Karpas-422 (cell line): ENCODE measurements around the gene ARHGEF40. TPM values are rescaled to one million over a fixed set of nuclear protein-coding genes. Genes with fewer than 3 reads are reported as not detected.

Source experiments
- DNase-seq: peaks from one replicate; pipeline ENCODE4 v3.0.0-alpha.2; 2015
- H2AFZ ChIP-seq: fragments of 200-600 bp; sonication (generic); 2 replicates; pipeline ENCODE4 v1.6.1; 2014; ENCODE audit warnings: antibody characterized with exemption, low read length, mixed read lengths
- H3K27ac ChIP-seq: fragments of 200-600 bp; sonication (generic); 2 replicates; pipeline ENCODE4 v1.5.1; 2014; ENCODE audit warnings: mild to moderate bottlenecking, low read length, moderate library complexity
- H3K27me3 ChIP-seq: fragments of 200-600 bp; sonication (generic); 2 replicates; pipeline ENCODE4 v1.6.1; 2014; ENCODE audit warnings: low read length, mixed read lengths
- H3K36me3 ChIP-seq: fragments of 200-600 bp; sonication (generic); 2 replicates; pipeline ENCODE4 v1.6.1; 2014; ENCODE audit warnings: low read length, mixed read lengths; ENCODE audit not compliant: insufficient read depth
- H3K4me1 ChIP-seq: fragments of 200-600 bp; sonication (generic); 2 replicates; pipeline ENCODE4 v1.6.1; 2014; ENCODE audit warnings: mild to moderate bottlenecking, low read length, mixed read lengths
- H3K4me2 ChIP-seq: fragments of 200-600 bp; sonication (generic); 2 replicates; pipeline ENCODE4 v1.6.1; 2014; ENCODE audit warnings: low read length, low read depth, mild to moderate bottlenecking; ENCODE audit not compliant: poor library complexity, severe bottlenecking
- H3K4me3 ChIP-seq: fragments of 200-600 bp; sonication (generic); 2 replicates; pipeline ENCODE4 v1.5.1; 2014; ENCODE audit warnings: mild to moderate bottlenecking, antibody characterized with exemption, low read length, mixed read lengths
- H3K79me2 ChIP-seq: fragments of 200-600 bp; sonication (generic); 2 replicates; pipeline ENCODE4 v1.6.1; 2014; ENCODE audit warnings: mild to moderate bottlenecking, low read length, mixed read lengths
- H3K9ac ChIP-seq: fragments of 200-600 bp; sonication (generic); 2 replicates; pipeline ENCODE4 v1.6.0; 2014; ENCODE audit warnings: low read length
- H3K9me2 ChIP-seq: fragments of 200-600 bp; sonication (generic), shearing (Covaris generic); replicated peaks from 2 replicates; pipeline ENCODE4 v1.6.0; 2014; ENCODE audit warnings: mild to moderate bottlenecking, low read length, moderate library complexity; ENCODE audit not compliant: insufficient read depth
- H3K9me3 ChIP-seq: fragments of 300-700, 200-600 bp; sonication (generic); 2 replicates; pipeline ENCODE4 v1.6.1; 2014; ENCODE audit warnings: low read length, mixed read lengths
- H4K20me1 ChIP-seq: fragments of 200-600 bp; sonication (generic); 2 replicates; pipeline ENCODE4 v1.6.1; 2014; ENCODE audit warnings: mild to moderate bottlenecking, antibody characterized with exemption, low read length, low read depth; ENCODE audit not compliant: insufficient read depth
- total RNA-seq: library from RNA; depleted of rRNA; stranded (reverse); fragments of >200 nt; shearing (Covaris generic); gene quantifications from 2 replicates; pipeline ENCODE4 v1.2.3, GENCODE V29; 2014; ENCODE audit warnings: low replicate concordance; rRNA removed

ARHGEF40 gene
- total RNA-seq: 2.2 TPM in 2 replicates

GRCh38 chr14:21070083-21070609 is at the start of gene ARHGEF40:
TSS of gene ARHGEF40 (plus strand) at chr14:21070304. CDS start at chr14:21070397, 93 bp downstream.
- H3K36me3 ChIP-seq: no peaks in the 10 kb centered on the region
- no peaks in the 10 kb centered on the region for H4K20me1 ChIP-seq
- H2AFZ ChIP-seq: peak within 1 kb of the TSS; percentile 70; the same call in 1 of the 2 replicates
- peak; percentile 56 for DNase-seq
- H3K9ac ChIP-seq: peak within 1 kb of the TSS; percentile 64
- peak within 1 kb of the TSS; percentile 64 for H3K4me3 ChIP-seq
- peaks cover 3% of the 10 kb centered on the region; the same call in 1 of the 2 replicates for H3K27me3 ChIP-seq
- H3K4me2 ChIP-seq: peak within 1 kb of the TSS; percentile 69
- H3K9me2 ChIP-seq: no peaks in the 10 kb centered on the region
- no peak within 1 kb of the TSS for H3K27ac ChIP-seq
- H3K79me2 ChIP-seq: no peaks in the 10 kb centered on the region
- peaks cover 26% of the 10 kb centered on the region for H3K4me1 ChIP-seq
- H3K9me3 ChIP-seq: no peaks in the 10 kb centered on the region

GRCh38 chr14:21020977-21021545 is 49.0 kb upstream of the ARHGEF40 start:
- Histone ChIP-seq H2AFZ (no peak overlapping the region), H3K27ac (no peak overlapping the region), H3K36me3 (no peaks in the 10 kb centered on the region), H3K79me2 (no peaks in the 10 kb centered on the region), H3K4me3 (no peak overlapping the region), H3K9me2 (no peaks in the 10 kb centered on the region), H3K9ac (no peak overlapping the region), H3K27me3 (no peaks in the 10 kb centered on the region; the same call in 1 of the 2 replicates), H3K4me2 (no peak overlapping the region), H3K4me1 (no peaks in the 10 kb centered on the region), H4K20me1 (no peaks in the 10 kb centered on the region), H3K9me3 (no peaks in the 10 kb centered on the region)
- no peak for DNase-seq

GRCh38 chr14:21022686-21023085 is 47.4 kb upstream of the ARHGEF40 start:
- Histone ChIP-seq H3K4me2 (no peak overlapping the region), H3K27ac (no peak overlapping the region), H3K36me3 (no peaks in the 10 kb centered on the region), H3K4me3 (no peak overlapping the region), H2AFZ (no peak overlapping the region), H3K27me3 (no peaks in the 10 kb centered on the region; the same call in 1 of the 2 replicates), H3K9me3 (no peaks in the 10 kb centered on the region), H4K20me1 (0 out of 2 replicates have a peak, but pooled peaks cover 3% of the 10 kb centered on the region), H3K4me1 (no peaks in the 10 kb centered on the region), H3K9ac (no peak overlapping the region), H3K79me2 (no peaks in the 10 kb centered on the region), H3K9me2 (no peaks in the 10 kb centered on the region)
- no peak for DNase-seq

- Histone ChIP-seq H3K9me3 (no peaks in the 10 kb centered on the region), H2AFZ (no peak overlapping the region), H3K9me2 (no peaks in the 10 kb centered on the region), H3K27ac (no peak overlapping the region), H3K4me2 (no peak overlapping the region), H3K4me3 (no peak overlapping the region), H3K79me2 (no peaks in the 10 kb centered on the region), H3K4me1 (no peaks in the 10 kb centered on the region), H3K27me3 (no peaks in the 10 kb centered on the region; the same call in 1 of the 2 replicates), H3K36me3 (no peaks in the 10 kb centered on the region), H4K20me1 (0 out of 2 replicates have a peak, but pooled peaks cover 3% of the 10 kb centered on the region), H3K9ac (no peak overlapping the region)
- DNase-seq: no peak
These were observed 46.9 kb upstream of the ARHGEF40 start for GRCh38 chr14:21023174-21023573.

DNA sequence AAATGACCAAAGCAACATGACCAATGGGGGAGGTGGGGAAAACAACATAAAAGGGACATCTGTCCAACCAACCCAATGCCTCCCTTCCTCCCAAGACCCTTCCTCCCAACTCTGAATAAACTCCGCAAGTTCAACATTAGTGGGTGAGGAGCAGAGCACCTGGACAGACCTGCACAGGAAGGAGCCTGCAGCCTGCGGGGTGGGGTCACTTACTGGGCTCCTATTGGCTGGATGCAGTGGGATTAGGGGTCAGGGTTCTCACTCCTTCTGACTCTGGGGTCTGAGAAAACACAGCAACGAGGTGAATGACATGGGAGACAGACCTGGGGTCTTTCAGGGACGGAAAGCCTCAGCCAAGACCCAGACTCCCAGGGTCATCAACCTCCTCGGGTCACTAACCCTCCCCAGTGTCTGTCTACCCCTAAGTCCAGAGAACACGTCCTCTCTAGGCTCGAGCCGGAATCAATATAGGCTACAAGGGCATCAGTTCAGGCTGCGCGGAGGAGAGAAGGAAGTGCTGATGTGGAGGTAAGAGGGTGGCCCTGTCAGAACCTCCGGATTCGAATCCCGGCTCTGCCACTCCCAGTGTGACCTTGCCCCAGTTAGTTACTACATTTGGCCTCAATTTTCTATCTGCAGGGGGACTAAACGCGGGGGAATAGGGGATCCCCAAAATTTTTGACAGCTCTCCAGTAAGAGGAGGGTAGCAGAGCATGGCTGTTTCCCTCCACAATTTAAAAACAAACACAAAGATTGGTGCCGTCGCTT is 46.1 kb upstream of the ARHGEF40 start:
- Histone ChIP-seq H3K79me2 (no peaks in the 10 kb centered on the region), H3K9me3 (no peaks in the 10 kb centered on the region), H3K4me2 (no peak overlapping the region), H3K27ac (no peak overlapping the region), H3K9ac (no peak overlapping the region), H3K36me3 (no peaks in the 10 kb centered on the region), H4K20me1 (0 out of 2 replicates have a peak, but pooled peaks cover 3% of the 10 kb centered on the region), H3K4me1 (no peaks in the 10 kb centered on the region), H3K27me3 (no peaks in the 10 kb centered on the region; the same call in 1 of the 2 replicates), H2AFZ (no peak overlapping the region), H3K9me2 (no peaks in the 10 kb centered on the region), H3K4me3 (no peak overlapping the region)
- DNase-seq: no peak

DNA sequence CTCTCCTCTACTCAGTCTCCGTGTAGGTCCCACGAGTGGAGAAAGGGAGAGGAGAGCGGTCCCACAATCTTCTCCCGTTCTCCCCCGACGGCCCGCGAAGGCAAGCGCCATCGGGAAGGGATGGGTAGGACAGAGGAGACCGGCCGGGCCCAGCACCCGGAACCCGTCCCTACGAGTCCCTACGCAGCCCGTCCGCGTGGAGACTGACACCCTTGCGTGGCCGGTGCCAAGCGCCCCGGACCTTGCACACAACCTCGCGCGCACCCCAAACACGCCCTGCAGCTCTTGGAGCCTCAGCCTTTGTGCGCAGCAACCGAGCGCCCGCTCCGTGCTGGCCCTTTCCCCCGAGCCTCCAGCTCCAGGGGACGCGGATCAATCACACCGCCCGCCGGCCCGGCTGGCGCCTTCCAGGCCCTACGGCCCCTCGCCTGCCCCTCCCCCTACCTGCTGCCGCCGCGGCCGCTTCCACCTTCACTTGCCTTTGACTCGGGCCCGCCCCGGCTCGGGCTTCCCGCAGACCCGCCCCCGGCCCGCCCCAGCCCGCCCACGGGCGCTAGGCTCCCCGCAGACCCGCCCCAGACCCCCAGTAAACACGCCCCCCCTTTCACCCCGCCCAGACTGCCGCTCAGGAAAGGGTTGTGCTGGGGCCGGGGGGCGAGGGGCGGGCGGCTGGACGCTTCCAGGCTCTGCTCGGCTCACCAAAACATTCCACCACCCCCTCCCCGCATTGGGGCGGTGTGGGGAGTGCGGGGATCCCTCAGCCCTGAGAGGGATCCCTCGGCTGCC is 45.3 kb upstream of the ARHGEF40 start, which contains the start of gene NDRG2:
TSS of gene NDRG2 (minus strand) at position 477 of the 786 bp plus-strand sequence. CDS start 1,746 bp downstream, outside the sequence.
- Histone ChIP-seq H2AFZ (no peak within 1 kb of the TSS), H3K4me1 (no peaks in the 10 kb centered on the region), H3K9ac (no peak within 1 kb of the TSS), H3K36me3 (no peaks in the 10 kb centered on the region), H3K79me2 (no peaks in the 10 kb centered on the region), H3K27me3 (no peaks in the 10 kb centered on the region; the same call in 1 of the 2 replicates), H3K4me2 (no peak within 1 kb of the TSS), H4K20me1 (0 out of 2 replicates have a peak, but pooled peaks cover 3% of the 10 kb centered on the region), H3K4me3 (no peak within 1 kb of the TSS), H3K9me3 (no peaks in the 10 kb centered on the region), H3K27ac (no peak within 1 kb of the TSS), H3K9me2 (no peaks in the 10 kb centered on the region)
- no peak for DNase-seq

- Histone ChIP-seq H2AFZ (no peak overlapping the region), H3K36me3 (no peaks in the 10 kb centered on the region), H3K9me3 (no peaks in the 10 kb centered on the region), H3K4me2 (no peak overlapping the region), H3K9me2 (no peaks in the 10 kb centered on the region), H4K20me1 (0 out of 2 replicates have a peak, but pooled peaks cover 3% of the 10 kb centered on the region), H3K27ac (no peak overlapping the region), H3K27me3 (no peaks in the 10 kb centered on the region; the same call in 1 of the 2 replicates), H3K4me1 (no peaks in the 10 kb centered on the region), H3K4me3 (no peak overlapping the region), H3K79me2 (no peaks in the 10 kb centered on the region), H3K9ac (no peak overlapping the region)
- DNase-seq: no peak
These were observed 44.5 kb upstream of the ARHGEF40 start for GRCh38 chr14:21025371-21026273.
